ENCODE data around the gene HMX1.

DNA sequence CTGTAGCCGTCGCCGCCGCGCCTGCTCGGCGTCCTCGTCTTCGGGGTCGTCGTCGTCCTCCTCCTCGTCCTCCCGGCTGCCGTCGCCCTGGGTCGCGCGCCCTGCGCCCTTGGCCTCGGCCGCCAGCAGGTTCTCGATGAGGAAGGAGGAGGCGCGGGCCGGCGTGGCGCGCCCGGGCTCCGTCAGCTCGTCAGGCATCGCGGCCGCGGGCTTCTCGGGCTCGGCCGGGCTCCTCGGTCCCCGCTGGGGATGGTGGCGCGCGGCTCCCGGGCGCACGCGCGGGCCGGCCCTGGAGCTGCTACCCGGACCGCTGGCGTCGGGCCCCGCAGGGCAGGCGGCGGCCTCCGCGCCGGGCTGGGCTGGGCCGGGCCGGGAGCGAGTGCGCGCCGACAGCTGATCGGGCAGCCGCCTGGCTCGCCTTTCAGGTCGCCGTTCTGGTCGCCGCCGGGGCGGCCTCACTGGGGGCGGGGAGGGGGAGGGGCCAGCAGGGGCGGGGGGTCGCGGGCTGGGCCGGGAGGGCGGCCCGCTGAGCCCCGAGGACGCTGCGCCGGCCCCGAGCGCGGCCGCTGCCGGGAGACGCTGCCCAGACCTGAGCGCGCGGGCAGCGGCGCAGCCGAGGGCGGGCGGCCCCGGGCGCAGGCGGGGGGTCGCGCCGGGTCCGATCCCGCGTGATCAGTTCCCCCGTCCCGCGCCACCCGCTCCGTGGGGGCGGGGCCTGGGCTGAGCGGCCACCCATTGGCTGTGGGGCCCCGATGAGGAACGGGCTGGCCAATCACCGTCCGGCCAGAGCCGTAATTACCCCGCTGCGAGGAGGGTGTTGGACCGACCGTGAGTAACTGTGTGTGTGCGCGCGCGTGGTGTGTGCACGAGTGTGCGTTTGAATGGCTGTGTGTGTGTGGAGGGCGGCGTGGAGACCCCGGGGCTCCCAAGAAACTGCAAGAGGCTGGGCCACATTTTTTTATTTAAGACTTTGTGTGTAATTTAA is at the start of gene HMX1:
- no peak for TF ChIP-seq EZH2 (IDR thresholded peaks at IDR 0.05; ENCODE audit: borderline replicate concordance, insufficient read depth, low read depth, low read length, poor library complexity, severe bottlenecking)
- TF ChIP-seq, protein P1, sequence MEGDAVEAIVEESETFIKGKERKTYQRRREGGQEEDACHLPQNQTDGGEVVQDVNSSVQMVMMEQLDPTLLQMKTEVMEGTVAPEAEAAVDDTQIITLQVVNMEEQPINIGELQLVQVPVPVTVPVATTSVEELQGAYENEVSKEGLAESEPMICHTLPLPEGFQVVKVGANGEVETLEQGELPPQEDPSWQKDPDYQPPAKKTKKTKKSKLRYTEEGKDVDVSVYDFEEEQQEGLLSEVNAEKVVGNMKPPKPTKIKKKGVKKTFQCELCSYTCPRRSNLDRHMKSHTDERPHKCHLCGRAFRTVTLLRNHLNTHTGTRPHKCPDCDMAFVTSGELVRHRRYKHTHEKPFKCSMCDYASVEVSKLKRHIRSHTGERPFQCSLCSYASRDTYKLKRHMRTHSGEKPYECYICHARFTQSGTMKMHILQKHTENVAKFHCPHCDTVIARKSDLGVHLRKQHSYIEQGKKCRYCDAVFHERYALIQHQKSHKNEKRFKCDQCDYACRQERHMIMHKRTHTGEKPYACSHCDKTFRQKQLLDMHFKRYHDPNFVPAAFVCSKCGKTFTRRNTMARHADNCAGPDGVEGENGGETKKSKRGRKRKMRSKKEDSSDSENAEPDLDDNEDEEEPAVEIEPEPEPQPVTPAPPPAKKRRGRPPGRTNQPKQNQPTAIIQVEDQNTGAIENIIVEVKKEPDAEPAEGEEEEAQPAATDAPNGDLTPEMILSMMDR (IDR thresholded peaks at IDR 0.05): no peak

Measured in B cell (primary cell).